Hematopoietic multipotent progenitor cell treated with erythropoietin and hydrocortisone succinate and interleukin-3 and kit ligand, for 17 days (in vitro differentiated cells): ENCODE measurements around the gene CBFA2T2.
"Not testable (repeated sequence)": the region's sequence is repeated elsewhere in the genome, so short reads cannot be mapped to it uniquely, and the experiment has no call there.

Experiments
- DNase-seq: peaks from one replicate; pipeline ENCODE4 v3.0.0-alpha.2; 2015; ENCODE audit warnings: low spot score

Gene CBFA2T2

DNA sequence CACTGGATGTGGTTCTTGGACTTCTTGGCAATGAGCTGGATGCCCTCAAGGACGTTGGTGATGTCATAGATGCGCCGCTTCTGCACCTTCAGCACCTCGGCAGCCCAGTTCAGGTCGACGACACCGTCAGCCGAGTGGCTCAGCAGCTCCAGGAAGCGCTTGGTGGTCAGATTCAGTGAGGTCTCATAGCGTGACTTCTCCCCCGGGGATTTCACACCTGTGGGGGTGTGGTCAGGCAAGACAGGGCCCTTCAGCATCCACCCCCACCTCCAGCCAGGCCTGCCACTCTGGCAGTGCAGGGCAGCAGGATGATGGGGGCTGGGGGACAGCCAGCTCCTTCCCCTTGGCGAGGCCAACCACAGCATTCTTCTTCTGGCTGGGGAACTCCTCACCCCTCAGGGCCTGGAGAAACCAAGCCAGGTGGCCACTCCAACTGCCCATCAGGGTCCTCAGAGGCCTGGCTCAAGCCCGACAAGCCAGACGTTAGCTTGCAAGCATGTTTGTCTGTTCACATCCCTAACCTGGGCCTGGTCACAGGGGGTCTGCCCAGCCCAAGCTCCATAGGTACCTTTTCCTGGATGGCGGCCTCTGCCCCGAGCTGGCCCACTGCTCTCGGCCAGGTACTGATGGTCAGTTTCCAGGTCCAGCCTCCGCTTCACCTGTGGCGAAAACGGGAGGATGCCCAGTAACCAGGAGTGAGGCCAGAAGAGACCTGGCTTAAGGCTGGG lies 190.0 kb downstream of the CBFA2T2 start:
- no peak for DNase-seq

DNA sequence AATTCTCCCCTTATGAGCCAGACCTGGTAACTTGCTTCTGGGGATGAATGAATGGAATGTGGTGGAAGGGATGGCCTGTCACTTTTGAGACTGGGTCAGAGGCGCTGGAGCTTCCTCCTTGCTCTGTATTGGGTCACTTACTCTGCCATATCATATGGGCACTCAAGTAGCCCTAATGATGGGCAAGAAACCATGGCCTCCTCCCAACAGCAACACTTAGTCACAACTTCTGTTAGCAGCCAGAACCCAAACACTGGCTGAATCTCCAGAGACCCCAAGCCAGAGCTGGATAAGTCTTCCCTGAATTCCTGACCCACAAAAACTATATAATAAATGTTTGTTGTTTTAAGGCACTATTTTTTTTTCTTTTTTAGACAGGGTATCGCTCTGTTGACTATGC lies 190.8 kb downstream of the CBFA2T2 start:
- DNase-seq, result no peak

DNA sequence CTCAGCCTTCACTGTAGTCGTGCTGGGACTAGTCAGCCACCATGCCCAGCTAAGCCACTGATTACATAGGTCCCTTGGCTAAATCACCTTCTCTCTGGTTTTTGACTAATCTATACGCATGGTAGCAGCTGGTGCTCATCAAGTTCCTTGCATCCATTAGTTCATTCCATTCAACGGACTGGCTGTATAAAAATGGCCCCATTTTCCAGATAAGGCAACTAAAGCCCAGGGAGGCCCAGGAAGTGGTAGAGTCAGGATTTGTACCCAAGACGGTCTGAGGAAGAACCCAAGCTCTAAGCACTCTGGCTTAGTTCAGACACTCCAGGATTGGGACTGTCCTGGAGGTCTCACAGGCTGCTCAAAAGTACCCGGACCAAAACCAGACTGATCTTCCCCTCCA lies 191.4 kb downstream of the CBFA2T2 start:
- DNase-seq, result no peak

DNA sequence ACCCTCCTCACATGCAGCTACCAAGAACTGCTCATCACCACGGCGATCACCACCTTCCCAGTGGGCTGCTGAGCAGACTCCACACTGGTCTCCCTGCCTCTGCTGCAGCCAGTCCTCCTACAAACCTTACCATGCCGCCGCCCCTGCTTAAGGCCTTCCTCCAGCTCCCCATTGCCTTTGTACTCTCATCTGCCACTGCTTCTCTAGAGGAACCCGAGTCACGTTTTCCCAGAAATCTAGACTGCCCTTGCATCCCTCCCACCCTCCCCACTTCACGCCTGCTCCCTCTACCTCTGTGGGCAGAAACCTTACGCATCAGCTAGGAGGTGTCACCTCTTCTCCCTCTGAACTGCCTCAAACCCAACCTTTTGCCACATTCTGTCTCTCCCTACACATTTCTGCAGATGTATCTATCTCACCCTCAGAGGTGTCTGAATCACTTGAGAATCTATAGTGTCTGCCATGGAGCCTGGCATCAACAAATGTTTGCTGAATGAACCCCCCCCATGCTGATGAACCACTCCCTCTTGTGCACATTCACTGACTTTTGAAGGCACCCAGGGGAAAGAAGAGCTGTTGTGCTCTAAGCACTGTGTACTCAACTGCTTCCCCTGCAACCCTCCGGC lies 191.9 kb downstream of the CBFA2T2 start:
- DNase-seq, result no peak

DNA sequence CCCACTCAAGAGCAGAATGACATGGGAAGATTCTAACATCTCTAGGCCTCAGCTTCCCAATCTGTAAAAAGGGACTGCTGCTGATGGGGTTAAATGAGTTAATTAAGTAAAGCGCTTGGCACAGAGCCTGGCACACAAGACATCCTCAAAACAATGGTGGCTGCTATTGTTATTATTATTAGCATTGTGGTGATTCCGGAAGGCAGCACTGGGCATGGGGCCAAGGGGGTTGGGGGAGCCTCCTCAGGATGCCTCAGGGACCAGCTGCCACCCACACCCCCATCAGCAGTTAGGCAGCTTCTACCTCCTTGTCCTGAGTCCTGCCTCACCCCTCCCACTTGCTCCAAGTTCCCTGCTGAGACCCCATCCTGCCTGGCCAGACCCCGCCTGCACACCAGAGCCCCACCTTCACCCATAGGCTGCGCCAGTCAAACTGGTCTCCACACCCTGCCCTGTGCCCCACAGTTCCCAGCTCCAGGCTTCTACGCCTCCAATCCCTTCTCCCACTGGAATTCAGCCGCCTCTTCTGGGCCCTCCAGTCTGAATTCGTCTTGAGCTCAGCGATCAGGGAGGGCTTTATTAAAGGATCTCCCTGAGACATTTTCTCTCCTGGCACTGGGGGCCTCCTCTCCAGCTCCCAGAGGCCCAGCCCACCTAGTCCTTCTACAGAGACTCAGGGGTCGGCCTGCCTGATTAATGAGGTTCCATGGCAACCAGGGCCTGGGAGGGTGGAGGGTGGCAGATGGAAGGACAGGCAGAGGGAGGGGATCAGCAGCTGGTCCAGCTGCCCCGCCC lies 194.8 kb downstream of the CBFA2T2 start:
- DNase-seq, result no peak

DNA sequence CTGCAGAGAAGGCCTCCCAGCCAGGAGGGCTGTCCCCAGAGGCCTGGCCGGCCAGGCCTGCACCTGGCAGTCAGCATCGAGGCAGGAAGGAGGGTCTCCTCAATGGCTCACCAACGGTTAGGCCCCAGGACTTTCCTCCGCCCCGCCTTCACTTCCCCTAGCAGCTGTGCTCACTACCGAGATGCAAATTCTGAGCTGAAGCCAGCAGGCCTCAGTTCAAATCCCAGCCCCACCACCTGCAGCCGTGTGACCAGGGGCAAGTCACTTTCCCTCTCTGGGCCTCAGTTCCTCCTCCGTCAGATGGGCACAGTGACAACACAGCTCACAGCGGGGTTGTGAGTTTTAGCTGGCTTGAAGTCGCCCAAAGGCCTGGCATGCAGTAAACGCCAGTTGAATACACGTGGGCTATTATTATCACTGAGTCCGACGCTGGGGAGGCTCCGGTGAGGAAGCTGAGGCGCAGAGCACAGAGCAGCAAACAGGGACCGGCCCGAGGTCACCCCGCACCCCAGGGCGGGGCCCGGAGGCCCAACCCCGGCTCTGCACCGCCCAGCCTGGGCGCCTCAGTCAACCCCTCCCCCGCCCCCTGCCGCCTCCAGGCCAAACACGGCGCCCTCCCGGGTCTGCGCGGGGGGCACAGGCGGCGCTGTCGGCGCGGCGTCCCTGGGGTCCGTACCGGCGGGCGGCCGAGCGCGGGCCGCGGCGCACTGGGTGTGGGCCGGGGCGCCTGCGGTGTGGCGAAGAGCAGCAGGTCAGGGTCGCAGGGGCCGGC lies 195.6 kb downstream of the CBFA2T2 start:
- peak; percentile 57 for DNase-seq

DNA sequence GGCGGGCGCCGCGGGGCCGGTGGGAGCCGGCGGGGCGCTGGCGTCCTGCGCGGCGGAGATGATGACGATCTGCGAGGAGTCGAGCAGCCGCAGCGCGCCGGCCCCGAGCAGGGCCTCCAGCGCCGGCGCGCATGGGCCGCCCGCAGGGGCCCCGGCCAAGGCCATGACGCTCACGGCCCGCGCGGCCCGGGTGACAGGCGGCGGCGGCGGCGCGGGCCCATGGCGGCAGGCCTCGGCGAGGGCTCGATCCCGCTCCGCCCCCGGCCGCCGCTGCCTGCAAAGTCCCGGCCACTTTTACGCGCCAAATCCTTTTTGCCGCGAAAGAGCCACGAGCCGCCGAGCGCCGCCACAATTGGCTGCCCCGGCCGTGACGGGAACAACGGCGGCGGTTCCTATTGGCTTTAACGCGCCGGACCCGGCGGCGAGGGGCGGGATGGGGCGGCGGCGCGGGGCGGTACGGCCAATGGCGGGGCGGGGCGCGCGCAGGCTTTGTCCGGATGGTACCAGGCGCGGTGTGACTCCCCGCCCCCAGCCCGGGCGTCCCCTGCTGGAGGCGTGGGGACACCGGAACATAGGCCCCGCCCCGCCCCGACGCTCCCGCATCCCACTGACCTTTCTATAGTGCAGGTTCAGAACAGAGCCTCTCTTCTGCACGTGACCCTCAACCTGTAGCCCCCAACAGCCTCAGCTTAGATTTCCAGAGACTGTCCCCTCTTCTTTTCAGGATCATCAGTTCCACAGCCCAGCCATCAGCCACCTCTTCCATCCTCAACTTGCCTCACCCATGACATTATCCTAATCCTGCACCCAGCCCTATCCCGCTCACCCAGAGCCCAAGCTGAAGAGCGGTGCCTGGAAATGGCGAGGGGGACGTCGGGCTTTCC lies 196.4 kb downstream of the CBFA2T2 start, which contains the start of gene E2F1:
Gene E2F1, minus strand, starts transcription at position 286 of the 884 bp plus-strand sequence. Its CDS starts 121 bp downstream, at position 165.
- peak; percentile 88 for DNase-seq

DNA sequence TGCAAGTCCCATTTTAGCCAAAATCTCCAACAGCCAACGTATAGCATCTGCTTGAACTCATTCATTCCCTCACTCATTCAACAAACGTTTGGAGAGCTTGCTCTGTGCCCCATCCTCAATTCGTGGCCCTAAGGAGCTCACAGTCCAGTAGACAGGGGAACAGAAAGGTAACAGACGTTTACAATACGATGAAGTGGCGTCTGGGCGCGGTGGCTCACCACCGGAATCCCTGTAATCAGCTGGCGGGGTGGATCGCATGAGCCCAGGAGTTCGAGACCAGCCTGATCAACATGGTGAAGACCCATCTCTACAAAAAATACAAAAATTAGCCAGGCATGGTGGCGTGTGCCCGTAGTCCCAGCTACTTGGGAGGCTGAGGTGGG lies 197.1 kb downstream of the CBFA2T2 start:
- DNase-seq, result no peak

DNA sequence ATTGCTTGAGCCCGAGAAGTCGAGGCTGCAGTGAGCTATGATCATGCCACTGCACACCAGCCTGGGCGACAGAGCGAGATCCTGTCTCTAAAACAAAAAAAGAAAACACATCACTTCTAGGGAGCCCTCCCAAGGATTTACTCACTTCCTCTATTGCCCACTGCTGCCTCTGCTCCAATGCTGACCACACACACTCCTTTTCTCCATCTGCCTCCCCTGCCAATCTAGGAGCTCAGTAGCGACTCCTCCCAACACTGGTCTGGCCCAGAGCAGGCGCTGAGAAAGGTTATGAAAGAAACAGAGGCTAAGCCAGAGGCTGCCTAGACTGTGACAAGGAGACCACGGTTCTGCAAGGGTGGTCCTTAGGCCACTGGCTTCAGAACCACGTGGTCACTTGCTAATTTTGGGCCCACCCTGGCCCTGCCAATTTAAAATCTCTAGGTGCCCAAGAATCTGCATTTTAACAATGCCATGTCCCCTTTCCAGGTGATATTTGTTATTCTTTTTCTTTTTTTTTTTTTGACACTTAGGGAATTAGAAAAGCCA lies 197.5 kb downstream of the CBFA2T2 start:
- no peak for DNase-seq

DNA sequence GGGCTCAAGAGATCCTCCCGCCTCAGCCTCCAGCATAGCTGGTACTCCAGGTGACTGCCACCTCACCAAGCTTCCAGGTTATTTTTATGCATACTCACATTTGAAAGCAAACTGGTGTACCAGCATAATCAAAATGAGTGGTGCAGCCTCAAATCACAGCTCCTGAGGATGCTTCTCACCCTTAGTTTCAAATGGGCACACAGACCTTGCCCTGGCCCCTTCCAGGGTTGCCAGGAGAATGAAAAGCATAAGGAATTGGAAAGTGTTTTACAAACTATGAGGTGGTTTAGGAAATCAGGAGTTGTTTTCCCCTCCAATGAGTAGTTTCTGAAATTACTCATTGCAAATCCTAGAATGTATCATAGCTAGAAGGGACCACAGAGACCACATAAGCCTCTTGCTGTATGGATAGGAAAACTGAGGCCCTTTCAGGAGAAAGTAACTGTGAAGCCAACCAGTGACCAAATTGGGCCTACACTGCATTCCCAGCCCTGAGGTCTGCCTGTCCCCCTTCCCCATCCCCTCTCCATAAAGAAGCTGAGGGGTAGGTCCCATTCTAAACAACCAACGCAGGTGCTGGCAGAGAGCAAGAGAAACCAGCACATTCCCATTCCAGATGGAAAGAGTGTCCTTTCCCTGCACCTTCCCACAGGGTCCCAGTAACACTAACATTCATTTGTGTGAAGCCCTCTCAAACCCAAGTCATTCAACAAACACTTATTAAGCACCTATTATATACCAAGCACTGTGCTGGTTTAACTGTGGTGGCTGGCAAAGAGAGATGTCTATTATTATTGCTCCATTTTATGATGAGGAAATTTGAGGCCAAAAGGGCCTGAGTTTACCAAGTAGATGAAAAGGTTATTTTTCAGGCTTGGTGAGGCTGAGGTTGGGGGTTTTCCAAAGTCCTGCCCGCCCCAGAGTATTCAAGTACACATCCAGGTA lies 198.4 kb downstream of the CBFA2T2 start:
- DNase-seq, result peak; percentile 18

DNA sequence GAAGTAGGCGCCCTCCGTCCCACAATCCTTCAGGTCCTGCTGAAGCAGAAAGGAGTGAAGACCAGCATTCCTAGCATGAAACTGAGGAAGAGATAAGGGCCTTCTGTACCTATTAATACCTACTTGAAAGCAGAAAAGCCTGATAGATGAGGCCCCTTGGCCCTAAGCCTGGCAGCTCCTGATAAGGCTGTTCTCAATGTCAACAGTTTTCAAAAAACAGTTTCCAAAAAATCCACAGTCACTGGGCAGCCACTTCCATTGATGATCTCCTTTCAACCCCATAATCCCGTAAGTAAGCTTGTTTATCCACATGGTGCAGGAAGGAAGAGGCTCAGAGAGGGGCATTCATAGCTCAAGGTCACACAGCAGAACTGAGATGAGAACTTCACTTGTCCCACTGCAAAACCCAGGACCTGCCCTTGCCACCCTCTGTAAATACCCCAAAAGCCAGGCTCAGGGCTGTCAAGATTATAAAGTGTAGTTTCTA lies 199.1 kb downstream of the CBFA2T2 start:
- peak; percentile 81 for DNase-seq

DNA sequence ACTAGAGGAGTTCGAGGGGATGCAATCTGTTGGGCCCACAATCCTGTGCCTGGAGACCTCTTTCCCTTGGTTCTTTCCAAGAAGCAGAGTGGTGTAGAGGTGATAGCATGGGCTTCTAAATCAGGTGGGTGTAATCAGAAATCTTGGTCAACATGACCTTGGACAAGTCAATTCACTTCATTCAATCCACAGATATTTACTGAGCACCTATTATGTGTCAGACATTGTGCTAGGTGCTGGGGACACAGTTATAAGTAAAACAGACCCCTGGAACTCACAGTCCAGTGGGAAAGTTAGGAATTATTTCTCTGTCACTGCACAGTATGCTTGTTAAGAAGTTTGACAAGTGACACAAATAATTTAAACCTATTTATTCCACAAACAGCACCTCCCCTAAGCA lies 199.6 kb downstream of the CBFA2T2 start:
- DNase-seq, result no peak

DNA sequence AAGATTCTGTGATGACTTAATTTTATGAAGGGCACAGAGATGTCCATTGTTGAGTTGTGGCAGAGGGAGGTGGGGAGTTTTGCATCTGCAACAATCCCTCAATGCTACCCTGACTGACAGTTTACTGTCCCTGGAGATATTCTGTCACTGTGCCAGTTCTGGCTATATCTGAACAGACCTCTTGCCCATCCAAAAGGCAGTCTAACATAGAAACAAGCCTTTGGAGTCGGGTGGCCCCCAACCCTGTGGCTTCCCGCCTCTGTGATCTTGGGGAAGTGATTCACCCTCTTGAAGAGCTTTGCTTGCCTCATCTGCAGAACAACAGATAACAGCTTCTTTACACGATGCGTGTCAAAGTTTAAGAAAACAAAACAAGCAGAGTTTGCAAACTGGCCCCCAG lies 200.1 kb downstream of the CBFA2T2 start:
- peak; percentile 67 for DNase-seq

DNA sequence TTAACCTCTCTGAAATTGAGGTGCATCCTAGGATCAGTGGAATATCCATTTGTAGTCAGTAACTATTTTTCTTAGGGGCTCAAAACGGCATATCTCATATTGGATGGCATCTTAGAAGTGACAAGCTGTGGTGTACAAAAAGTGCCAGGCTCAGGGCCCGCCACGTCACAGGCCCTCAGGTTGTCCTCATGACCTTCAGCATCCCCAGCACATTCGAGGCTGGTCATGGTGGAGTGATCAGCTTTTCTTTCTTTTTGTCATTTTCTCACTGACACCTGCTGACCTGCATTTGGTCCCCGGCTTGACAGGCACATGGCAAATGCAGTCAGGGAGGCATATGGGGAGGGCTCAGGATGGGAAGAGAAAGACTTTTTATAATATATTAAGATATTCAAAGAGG lies 203.4 kb downstream of the CBFA2T2 start:
- DNase-seq, result no peak

DNA sequence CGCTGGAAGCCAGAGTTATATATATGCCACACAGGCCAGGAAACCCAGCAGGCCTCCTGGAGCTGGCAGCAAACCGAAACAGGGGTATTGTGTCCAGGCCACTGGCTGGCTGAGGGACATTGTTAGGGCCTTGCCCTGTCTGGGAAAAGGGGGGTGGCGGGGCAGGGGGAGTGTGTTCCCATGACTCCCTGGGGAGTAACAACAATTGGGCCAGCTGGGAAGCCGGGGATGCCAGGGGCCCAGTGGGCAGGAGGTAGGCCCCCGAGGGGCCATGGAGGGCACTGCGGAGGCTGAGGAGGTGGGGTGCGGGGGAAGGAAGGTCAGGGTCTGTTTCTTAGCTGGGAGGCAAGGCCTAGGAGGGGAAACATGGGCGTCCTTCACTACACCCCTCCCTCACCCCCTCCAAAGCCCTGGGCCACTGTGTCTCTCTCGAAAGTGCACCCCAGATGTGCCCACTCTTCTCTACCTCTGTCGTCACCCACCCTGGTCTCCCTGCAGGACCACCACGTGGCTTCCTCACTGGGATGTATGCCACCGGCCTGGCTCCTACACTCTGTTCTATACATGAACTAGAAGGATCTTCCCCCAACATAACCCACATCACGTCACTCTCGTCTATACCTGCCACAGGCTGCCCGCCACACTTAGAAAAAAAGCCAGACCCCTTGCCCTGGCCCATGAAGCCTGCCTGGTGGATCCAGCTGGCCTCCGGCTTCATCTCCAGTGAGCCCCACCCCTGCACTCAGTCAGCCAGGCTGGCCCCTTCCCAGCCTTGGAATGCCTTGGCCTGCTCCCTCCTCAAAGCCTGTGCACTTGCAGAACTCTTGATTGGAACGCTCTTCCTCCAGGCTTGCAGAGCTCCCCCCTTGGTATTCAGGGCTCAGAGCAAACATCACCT lies 204.1 kb downstream of the CBFA2T2 start:
- DNase-seq, result no peak

DNA sequence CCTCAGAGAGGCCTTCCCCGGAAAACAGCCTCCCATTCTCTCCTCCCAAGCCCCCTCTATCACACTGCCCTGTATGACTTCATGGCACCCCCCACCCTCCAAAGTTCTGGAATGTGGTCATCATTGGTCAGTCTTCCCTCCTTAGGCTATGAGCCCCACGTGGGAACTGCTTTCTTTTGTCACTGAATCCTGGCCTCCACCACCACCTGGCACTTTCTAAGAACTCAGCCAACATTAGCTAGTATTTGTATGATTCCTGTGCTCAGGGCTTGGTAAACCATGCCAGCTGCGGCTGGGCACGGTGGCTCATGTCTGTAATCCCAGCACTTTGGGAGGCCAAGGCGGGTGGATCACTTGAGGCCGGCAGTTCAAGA lies 204.7 kb downstream of the CBFA2T2 start:
- no peak for DNase-seq

DNA sequence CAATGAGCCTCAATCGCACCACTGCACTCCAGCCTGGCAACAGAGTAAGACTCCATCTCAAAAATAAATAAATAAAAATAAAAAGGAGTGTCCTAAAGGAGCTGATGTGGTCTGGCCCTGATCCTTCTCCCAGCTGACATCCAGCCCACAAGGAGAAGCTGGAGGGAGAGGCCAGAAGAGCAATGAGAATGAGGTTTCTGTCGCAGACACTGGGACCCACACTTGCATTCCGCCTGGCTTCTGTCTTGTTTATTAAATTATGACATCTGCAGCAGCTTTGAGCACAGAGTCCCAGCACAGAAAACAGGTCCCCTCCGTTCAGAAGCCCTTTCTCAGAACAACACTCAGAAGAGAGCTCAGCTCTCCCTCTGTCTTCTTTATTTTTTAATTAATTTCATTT lies 206.6 kb downstream of the CBFA2T2 start:
- no peak for DNase-seq

DNA sequence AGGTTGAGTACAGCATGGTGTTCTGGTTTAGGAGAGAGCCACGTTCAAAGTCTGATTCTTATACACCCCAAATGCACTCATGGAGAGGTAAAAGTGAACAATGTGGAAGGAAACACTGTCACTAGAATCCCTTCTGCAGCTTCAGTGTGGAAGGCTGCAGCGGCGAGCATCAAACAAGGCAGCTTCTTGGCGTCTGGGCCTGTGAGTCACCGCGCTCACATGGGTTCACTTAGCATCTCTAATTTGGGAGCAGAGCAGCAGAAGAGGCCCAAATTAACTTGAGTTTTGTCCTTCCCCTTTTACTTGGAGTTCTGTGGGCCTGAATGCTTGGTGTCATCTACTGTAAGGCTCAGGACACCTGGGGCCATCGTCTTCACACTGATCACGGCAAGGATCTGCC lies 207.2 kb downstream of the CBFA2T2 start:
- no peak for DNase-seq

DNA sequence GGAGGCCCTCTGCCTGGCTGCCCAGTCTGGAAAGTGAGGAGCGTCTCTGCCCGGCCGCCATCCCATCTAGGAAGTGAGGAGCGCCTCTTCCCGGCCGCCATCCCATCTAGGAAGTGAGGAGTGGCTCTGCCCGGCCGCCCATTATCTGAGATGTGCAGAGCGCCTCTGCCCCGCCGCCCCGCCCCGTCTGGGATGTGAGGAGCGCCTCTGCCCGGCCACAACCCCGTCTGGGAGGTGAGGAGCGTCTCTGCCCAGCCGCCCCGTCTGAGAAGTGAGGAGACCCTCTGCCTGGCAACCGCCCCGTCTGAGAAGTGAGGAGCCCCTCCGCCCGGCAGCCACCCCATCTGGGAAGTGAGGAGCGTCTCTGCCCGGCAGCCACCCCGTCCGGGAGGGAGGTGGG lies 209.1 kb downstream of the CBFA2T2 start:
- DNase-seq, result not testable (repeated sequence)
